ENCODE results near the gene ANKRD40.

GRCh38 chr17:50665838-50666237, 41.9 kb downstream of the ANKRD40 start:
- TF ChIP-seq CTCF (IDR thresholded peaks at IDR 0.05): no peak
- TF ChIP-seq POLR2A (IDR thresholded peaks at IDR 0.05): no peak
